ENCODE results near the gene CBX1.

CBX1 gene

GRCh38 chr17:48101012-48101720 lies at the start of gene CBX1:
Gene CBX1 (minus strand): TSS chr17:48101478. CDS start chr17:48077004, 24,474 bp downstream.
- peak; percentile 74 to 94 for DNase-seq

GRCh38 chr17:48150597-48151001 lies 49.3 kb upstream of the CBX1 start:
- DNase-seq, result no peak

GRCh38 chr17:48149787-48150463 lies 48.6 kb upstream of the CBX1 start:
- DNase-seq, result no peak

GRCh38 chr17:48148854-48149786 lies 47.8 kb upstream of the CBX1 start:
- DNase-seq, result no peak

GRCh38 chr17:48148029-48148770 lies 46.9 kb upstream of the CBX1 start:
- DNase-seq, result no peak

- no peak for DNase-seq
Observed at GRCh38 chr17:48144976-48145798, 43.9 kb upstream of the CBX1 start.

- DNase-seq, result no peak
Observed at GRCh38 chr17:48144231-48144630, 43.0 kb upstream of the CBX1 start.

GRCh38 chr17:48143629-48144028 lies 42.4 kb upstream of the CBX1 start:
- DNase-seq, result no peak

- no peak for DNase-seq
Observed at GRCh38 chr17:48139944-48140343, 38.7 kb upstream of the CBX1 start.

GRCh38 chr17:48137656-48138055 lies 36.4 kb upstream of the CBX1 start:
- DNase-seq, result no peak

GRCh38 chr17:48134912-48135480 lies 33.7 kb upstream of the CBX1 start:
- DNase-seq, result no peak

GRCh38 chr17:48132385-48132784 lies 31.1 kb upstream of the CBX1 start:
- no peak for DNase-seq

GRCh38 chr17:48131216-48131824 lies 30.0 kb upstream of the CBX1 start:
- DNase-seq, result peak; percentile 57 to 81

- DNase-seq, result no peak
Observed at GRCh38 chr17:48129981-48130380, 28.7 kb upstream of the CBX1 start.

GRCh38 chr17:48128400-48128799 lies 27.1 kb upstream of the CBX1 start:
- DNase-seq, result no peak

- peak in 1 of 2 experiments; percentile 65 for DNase-seq
Observed at GRCh38 chr17:48127371-48128051, 26.2 kb upstream of the CBX1 start.

GRCh38 chr17:48126532-48126850 lies 25.2 kb upstream of the CBX1 start:
- DNase-seq, result no peak

- no peak for DNase-seq
Observed at GRCh38 chr17:48125829-48126531, 24.7 kb upstream of the CBX1 start.

- DNase-seq, result no peak
Observed at GRCh38 chr17:48123776-48124388, 22.6 kb upstream of the CBX1 start.
